ENCODE results near the gene B2M. TPM values are rescaled to one million over a fixed set of nuclear protein-coding genes. Genes with fewer than 3 reads are reported as not detected.
A peak's percentile ranks its signal among the peaks of the same experiment; 100 is the strongest.

B2M gene
- total and polyA plus RNA-seq, 2 experiments from 2014 or later, result 167 to 180 TPM

DNA sequence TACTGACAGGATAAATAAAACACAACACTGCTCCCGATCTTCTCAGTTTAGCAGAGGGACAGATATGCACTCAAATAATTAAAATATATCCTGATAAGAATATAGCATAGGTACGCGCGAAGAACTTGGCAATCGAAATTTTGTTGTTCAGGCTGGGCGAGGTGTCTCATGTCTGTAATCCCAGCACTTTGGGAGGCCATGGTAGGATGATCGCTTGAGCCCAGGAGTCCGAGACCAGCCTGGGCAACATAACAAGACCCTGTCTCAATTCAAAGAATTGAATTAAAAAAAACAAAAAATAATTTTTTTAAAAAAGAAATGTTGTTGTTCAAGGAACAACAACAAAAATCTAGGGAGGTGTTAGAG lies 7.6 kb downstream of the B2M start (continued):
- TF ChIP-seq, protein P1, sequence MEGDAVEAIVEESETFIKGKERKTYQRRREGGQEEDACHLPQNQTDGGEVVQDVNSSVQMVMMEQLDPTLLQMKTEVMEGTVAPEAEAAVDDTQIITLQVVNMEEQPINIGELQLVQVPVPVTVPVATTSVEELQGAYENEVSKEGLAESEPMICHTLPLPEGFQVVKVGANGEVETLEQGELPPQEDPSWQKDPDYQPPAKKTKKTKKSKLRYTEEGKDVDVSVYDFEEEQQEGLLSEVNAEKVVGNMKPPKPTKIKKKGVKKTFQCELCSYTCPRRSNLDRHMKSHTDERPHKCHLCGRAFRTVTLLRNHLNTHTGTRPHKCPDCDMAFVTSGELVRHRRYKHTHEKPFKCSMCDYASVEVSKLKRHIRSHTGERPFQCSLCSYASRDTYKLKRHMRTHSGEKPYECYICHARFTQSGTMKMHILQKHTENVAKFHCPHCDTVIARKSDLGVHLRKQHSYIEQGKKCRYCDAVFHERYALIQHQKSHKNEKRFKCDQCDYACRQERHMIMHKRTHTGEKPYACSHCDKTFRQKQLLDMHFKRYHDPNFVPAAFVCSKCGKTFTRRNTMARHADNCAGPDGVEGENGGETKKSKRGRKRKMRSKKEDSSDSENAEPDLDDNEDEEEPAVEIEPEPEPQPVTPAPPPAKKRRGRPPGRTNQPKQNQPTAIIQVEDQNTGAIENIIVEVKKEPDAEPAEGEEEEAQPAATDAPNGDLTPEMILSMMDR (conservative IDR thresholded peaks at IDR 0.05; ENCODE audit: low read depth in 2 of 2), result no peak
- no peak for TF ChIP-seq ZNF331 (CRISPR knock-in tag; IDR thresholded peaks at IDR 0.05; ENCODE audit: low read depth)
- no peak for TF ChIP-seq NANOG (IDR thresholded peaks at IDR 0.05; ENCODE audit: borderline replicate concordance)
- no peak for TF ChIP-seq REST (IDR thresholded peaks at IDR 0.05; ENCODE audit: unreplicated experiment)
- no peak for TF ChIP-seq EZH2phosphoT487 (IDR thresholded peaks at IDR 0.05; ENCODE audit: unreplicated experiment)
- TF ChIP-seq EZH2 (IDR thresholded peaks at IDR 0.05; ENCODE audit: low read depth, unreplicated experiment), result no peak

DNA sequence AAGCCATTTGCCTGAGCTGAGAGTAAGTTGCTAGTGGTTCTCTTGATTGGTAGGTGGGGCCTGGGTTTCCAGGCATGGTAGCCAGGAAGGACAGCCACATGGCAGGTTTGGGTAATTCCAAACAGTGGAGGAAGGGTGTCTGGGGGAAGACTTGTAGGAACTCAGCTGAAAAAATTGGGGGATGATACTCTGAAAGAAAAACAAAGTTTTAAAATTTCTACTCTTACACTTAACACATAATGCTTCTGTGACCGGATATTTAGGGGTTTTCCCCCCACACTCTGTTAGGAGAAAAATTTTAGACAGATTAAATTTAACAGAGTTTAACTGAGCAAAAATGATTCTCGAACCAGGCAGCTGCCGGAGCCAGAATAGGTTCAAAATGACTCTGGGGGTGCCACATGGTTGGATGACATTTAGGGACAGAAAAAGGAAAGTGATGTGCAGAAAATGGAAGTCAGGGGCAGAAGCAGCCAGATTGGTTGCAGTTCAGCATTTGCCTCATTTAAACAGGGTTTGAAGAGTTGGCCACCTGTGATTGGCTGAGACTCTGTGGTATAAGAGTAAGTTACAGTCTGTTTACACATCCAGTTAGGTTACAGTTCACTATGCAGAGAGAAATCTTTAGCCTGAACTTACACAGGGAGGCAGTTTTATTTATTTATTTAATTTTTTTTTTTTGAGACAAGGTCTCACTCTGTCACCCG lies 8.1 kb downstream of the B2M start:
- Mint-ChIP-seq H3K9me3 (no peaks in the 10 kb centered on the region), H3K36me3 (ENCODE audit: low read depth) (peaks cover 8% of the 10 kb centered on the region), H3K27me3 (ENCODE audit: insufficient read depth, low read depth, poor library complexity) (no peaks in the 10 kb centered on the region), H3K4me3 (no peak overlapping the region), H3K27ac (no peak overlapping the region), H3K4me1 (peaks cover 6% of the 10 kb centered on the region)
- H3K36me3 ChIP-seq (ENCODE audit: insufficient read depth), result no peaks in the 10 kb centered on the region
- no peaks in the 10 kb centered on the region for H3K79me2 ChIP-seq (replicated peaks; ENCODE audit: insufficient read depth)
- no peak overlapping the region for H3K4me3 ChIP-seq
- no peaks in the 10 kb centered on the region for H4K20me1 ChIP-seq (replicated peaks; ENCODE audit: insufficient read depth)
- H3K4me2 ChIP-seq, result no peak overlapping the region
- H3K27me3 ChIP-seq (ENCODE audit: insufficient read depth), result no peaks in the 10 kb centered on the region
- H3K27ac ChIP-seq (ENCODE audit: low read depth), result no peak overlapping the region
- H2AFZ ChIP-seq, result 0 out of 2 replicates have a peak overlapping the region, but pooled peaks have one; percentile 25
- H3K9me2 ChIP-seq (ENCODE audit: insufficient read depth), result no peaks in the 10 kb centered on the region
- H3F3A ChIP-seq (replicated peaks; ENCODE audit: low read depth), result no peaks in the 10 kb centered on the region
- DNase-seq (ENCODE audit: low spot score) (peak; percentile 33), ATAC-seq (peak; percentile 59)
- peaks cover 6% of the 10 kb centered on the region for H3K4me1 ChIP-seq (ENCODE audit: insufficient read depth)
- TF ChIP-seq REST (IDR thresholded peaks at IDR 0.05; ENCODE audit: unreplicated experiment) (no peak), ZNF114 (CRISPR knock-in tag; IDR thresholded peaks at IDR 0.05) (no peak), EZH2phosphoT487 (IDR thresholded peaks at IDR 0.05; ENCODE audit: unreplicated experiment) (no peak)
- TF ChIP-seq, protein P2, sequence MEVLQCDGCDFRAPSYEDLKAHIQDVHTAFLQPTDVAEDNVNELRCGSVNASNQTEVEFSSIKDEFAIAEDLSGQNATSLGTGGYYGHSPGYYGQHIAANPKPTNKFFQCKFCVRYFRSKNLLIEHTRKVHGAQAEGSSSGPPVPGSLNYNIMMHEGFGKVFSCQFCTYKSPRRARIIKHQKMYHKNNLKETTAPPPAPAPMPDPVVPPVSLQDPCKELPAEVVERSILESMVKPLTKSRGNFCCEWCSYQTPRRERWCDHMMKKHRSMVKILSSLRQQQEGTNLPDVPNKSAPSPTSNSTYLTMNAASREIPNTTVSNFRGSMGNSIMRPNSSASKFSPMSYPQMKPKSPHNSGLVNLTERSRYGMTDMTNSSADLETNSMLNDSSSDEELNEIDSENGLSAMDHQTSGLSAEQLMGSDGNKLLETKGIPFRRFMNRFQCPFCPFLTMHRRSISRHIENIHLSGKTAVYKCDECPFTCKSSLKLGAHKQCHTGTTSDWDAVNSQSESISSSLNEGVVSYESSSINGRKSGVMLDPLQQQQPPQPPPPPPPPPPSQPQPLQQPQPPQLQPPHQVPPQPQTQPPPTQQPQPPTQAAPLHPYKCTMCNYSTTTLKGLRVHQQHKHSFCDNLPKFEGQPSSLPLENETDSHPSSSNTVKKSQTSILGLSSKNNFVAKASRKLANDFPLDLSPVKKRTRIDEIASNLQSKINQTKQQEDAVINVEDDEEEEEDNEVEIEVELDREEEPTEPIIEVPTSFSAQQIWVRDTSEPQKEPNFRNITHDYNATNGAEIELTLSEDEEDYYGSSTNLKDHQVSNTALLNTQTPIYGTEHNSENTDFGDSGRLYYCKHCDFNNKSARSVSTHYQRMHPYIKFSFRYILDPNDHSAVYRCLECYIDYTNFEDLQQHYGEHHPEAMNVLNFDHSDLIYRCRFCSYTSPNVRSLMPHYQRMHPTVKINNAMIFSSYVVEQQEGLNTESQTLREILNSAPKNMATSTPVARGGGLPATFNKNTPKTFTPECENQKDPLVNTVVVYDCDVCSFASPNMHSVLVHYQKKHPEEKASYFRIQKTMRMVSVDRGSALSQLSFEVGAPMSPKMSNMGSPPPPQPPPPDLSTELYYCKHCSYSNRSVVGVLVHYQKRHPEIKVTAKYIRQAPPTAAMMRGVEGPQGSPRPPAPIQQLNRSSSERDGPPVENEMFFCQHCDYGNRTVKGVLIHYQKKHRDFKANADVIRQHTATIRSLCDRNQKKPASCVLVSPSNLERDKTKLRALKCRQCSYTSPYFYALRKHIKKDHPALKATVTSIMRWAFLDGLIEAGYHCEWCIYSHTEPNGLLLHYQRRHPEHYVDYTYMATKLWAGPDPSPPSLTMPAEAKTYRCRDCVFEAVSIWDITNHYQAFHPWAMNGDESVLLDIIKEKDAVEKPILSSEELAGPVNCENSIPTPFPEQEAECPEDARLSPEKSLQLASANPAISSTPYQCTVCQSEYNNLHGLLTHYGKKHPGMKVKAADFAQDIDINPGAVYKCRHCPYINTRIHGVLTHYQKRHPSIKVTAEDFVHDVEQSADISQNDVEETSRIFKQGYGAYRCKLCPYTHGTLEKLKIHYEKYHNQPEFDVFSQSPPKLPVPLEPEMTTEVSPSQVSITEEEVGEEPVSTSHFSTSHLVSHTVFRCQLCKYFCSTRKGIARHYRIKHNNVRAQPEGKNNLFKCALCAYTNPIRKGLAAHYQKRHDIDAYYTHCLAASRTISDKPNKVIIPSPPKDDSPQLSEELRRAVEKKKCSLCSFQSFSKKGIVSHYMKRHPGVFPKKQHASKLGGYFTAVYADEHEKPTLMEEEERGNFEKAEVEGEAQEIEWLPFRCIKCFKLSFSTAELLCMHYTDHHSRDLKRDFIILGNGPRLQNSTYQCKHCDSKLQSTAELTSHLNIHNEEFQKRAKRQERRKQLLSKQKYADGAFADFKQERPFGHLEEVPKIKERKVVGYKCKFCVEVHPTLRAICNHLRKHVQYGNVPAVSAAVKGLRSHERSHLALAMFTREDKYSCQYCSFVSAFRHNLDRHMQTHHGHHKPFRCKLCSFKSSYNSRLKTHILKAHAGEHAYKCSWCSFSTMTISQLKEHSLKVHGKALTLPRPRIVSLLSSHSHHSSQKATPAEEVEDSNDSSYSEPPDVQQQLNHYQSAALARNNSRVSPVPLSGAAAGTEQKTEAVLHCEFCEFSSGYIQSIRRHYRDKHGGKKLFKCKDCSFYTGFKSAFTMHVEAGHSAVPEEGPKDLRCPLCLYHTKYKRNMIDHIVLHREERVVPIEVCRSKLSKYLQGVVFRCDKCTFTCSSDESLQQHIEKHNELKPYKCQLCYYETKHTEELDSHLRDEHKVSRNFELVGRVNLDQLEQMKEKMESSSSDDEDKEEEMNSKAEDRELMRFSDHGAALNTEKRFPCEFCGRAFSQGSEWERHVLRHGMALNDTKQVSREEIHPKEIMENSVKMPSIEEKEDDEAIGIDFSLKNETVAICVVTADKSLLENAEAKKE (CRISPR knock-in tag; IDR thresholded peaks at IDR 0.05), result no peak
